HFFc6 (cell line): ENCODE measurements around the gene SORL1-AS1.

Experiments used
- DNase-seq: peaks from one replicate; pipeline ENCODE4 v3.0.0-alpha.2; 2018
- H3K27ac Mint-ChIP-seq: 2 replicates; pipeline ENCODE4 v1.8.0; 2020; ENCODE audit warnings: mild to moderate bottlenecking, mixed read lengths
- H3K27me3 Mint-ChIP-seq: 2 replicates; pipeline ENCODE4 v1.8.0; 2021; ENCODE audit warnings: mild to moderate bottlenecking, moderate library complexity, mixed read lengths; ENCODE audit not compliant: insufficient read depth
- H3K36me3 Mint-ChIP-seq: 2 replicates; pipeline ENCODE4 v1.8.0; 2021; ENCODE audit warnings: low read depth, mixed read lengths
- H3K4me1 Mint-ChIP-seq: 2 replicates; pipeline ENCODE4 v1.8.0; 2020; ENCODE audit warnings: low read depth, mixed read lengths
- H3K4me3 Mint-ChIP-seq: 2 replicates; pipeline ENCODE4 v1.8.0; 2020; ENCODE audit warnings: mild to moderate bottlenecking, moderate library complexity, mixed read lengths
- H3K9me3 Mint-ChIP-seq: 2 replicates; pipeline ENCODE4 v1.8.0; 2020; ENCODE audit warnings: mild to moderate bottlenecking, mixed read lengths
- CTCF ChIP-seq: fragments of 200-600 bp; sonication (generic); IDR thresholded peaks from 2 replicates; pipeline ENCODE4 v1.5.0; 2021; ENCODE audit warnings: antibody characterized with exemption, mild to moderate bottlenecking

Gene SORL1-AS1

GRCh38 chr11:121456151-121456550, 3.4 kb upstream of the SORL1-AS1 start:
- Mint-ChIP-seq H3K36me3 (no peaks in the 10 kb centered on the region), H3K4me3 (no peak overlapping the region)

GRCh38 chr11:121455115-121455514, 2.3 kb upstream of the SORL1-AS1 start:
- Mint-ChIP-seq H3K9me3 (no peaks in the 10 kb centered on the region), H3K27ac (no peak overlapping the region), H3K4me3 (no peak overlapping the region), H3K4me1 (no peaks in the 10 kb centered on the region), H3K36me3 (no peaks in the 10 kb centered on the region), H3K27me3 (peaks cover 43% of the 10 kb centered on the region)
- no peak for TF ChIP-seq CTCF
- DNase-seq, result no peak

More at GRCh38 chr11:121456151-121456550, 3.4 kb upstream of the SORL1-AS1 start:
- no peak for DNase-seq
- Mint-ChIP-seq H3K27me3 (peaks cover 42% of the 10 kb centered on the region), H3K9me3 (no peaks in the 10 kb centered on the region), H3K4me1 (no peaks in the 10 kb centered on the region), H3K27ac (no peak overlapping the region)
- TF ChIP-seq CTCF, result no peak

- TF ChIP-seq CTCF, result no peak
- peaks cover 37% of the 10 kb centered on the region for H3K27me3 Mint-ChIP-seq
- H3K4me3 Mint-ChIP-seq, result no peak overlapping the region
- no peaks in the 10 kb centered on the region for H3K9me3 Mint-ChIP-seq
- H3K27ac Mint-ChIP-seq, result no peak overlapping the region
- no peak for DNase-seq
- no peaks in the 10 kb centered on the region for H3K36me3 Mint-ChIP-seq
- H3K4me1 Mint-ChIP-seq, result no peaks in the 10 kb centered on the region
Measured at GRCh38 chr11:121453589-121454299, 977 bp upstream of the SORL1-AS1 start.

GRCh38 chr11:121451986-121452608, 670 bp downstream of the SORL1-AS1 start, which contains the start of gene SORL1:
Gene SORL1 (plus strand): TSS chr11:121452314. CDS start chr11:121452332, 18 bp downstream.
- H3K9me3 Mint-ChIP-seq, result no peaks in the 10 kb centered on the region
- no peak within 1 kb of the TSS for H3K27ac Mint-ChIP-seq
- TF ChIP-seq CTCF, result peak; percentile 61
- H3K4me3 Mint-ChIP-seq, result peak within 1 kb of the TSS; percentile 76
- no peaks in the 10 kb centered on the region for H3K36me3 Mint-ChIP-seq
- DNase-seq, result no peak
- H3K27me3 Mint-ChIP-seq, result peaks cover 37% of the 10 kb centered on the region
- peaks cover 5% of the 10 kb centered on the region; the same call in 1 of the 2 replicates for H3K4me1 Mint-ChIP-seq

GRCh38 chr11:121451178-121451985, 1.4 kb downstream of the SORL1-AS1 start:
- H3K4me3 Mint-ChIP-seq, result peak overlapping the region; percentile 57
- DNase-seq, result no peak
- peaks cover 37% of the 10 kb centered on the region for H3K27me3 Mint-ChIP-seq
- H3K36me3 Mint-ChIP-seq, result no peaks in the 10 kb centered on the region
- H3K9me3 Mint-ChIP-seq, result no peaks in the 10 kb centered on the region
- H3K27ac Mint-ChIP-seq, result no peak overlapping the region
- no peak for TF ChIP-seq CTCF
- H3K4me1 Mint-ChIP-seq, result peaks cover 5% of the 10 kb centered on the region; the same call in 1 of the 2 replicates
